ENCODE data around the gene GRAMD2A.
"Not testable (repeated sequence)": the region's sequence is repeated elsewhere in the genome, so short reads cannot be mapped to it uniquely, and the experiment has no call there.

GRAMD2A gene

GRCh38 chr15:72182673-72183072, 14.9 kb downstream of the GRAMD2A start:
- no peak for DNase-seq

GRCh38 chr15:72182244-72182643, 15.3 kb downstream of the GRAMD2A start:
- no peak for DNase-seq

GRCh38 chr15:72180761-72181324, 16.7 kb downstream of the GRAMD2A start:
- DNase-seq, result no peak

- no peak for DNase-seq
These were observed 17.5 kb downstream of the GRAMD2A start for GRCh38 chr15:72179950-72180581.

GRCh38 chr15:72178976-72179585, 18.5 kb downstream of the GRAMD2A start:
- DNase-seq, result no peak

GRCh38 chr15:72176743-72177142, 20.8 kb downstream of the GRAMD2A start:
- no peak for DNase-seq

GRCh38 chr15:72176159-72176558, 21.4 kb downstream of the GRAMD2A start:
- DNase-seq, result no peak

- DNase-seq, result no peak
These were observed 22.2 kb downstream of the GRAMD2A start for GRCh38 chr15:72175186-72176044.

- DNase-seq, result no peak
These were observed 22.9 kb downstream of the GRAMD2A start for GRCh38 chr15:72174551-72175165.

GRCh38 chr15:72173864-72174550, 23.6 kb downstream of the GRAMD2A start:
- no peak for DNase-seq

- no peak for DNase-seq
These were observed 24.2 kb downstream of the GRAMD2A start for GRCh38 chr15:72173401-72173800.

GRCh38 chr15:72172796-72173195, 24.8 kb downstream of the GRAMD2A start:
- DNase-seq, result no peak

GRCh38 chr15:72171978-72172377, 25.6 kb downstream of the GRAMD2A start:
- not testable (repeated sequence) for DNase-seq

- DNase-seq, result no peak
These were observed 26.9 kb downstream of the GRAMD2A start for GRCh38 chr15:72170691-72171090.

- no peak for DNase-seq
These were observed 27.5 kb downstream of the GRAMD2A start for GRCh38 chr15:72169921-72170611.

GRCh38 chr15:72169236-72169920, 28.2 kb downstream of the GRAMD2A start:
- DNase-seq, result no peak

GRCh38 chr15:72168808-72169190, 28.8 kb downstream of the GRAMD2A start:
- DNase-seq, result no peak

- DNase-seq, result no peak
These were observed 29.3 kb downstream of the GRAMD2A start for GRCh38 chr15:72168131-72168807.

- DNase-seq, result no peak
These were observed 30.1 kb downstream of the GRAMD2A start for GRCh38 chr15:72167445-72167844.

GRCh38 chr15:72166716-72167417, 30.7 kb downstream of the GRAMD2A start:
- DNase-seq, result no peak
